GM19193 (cell line): ENCODE measurements around the gene CORIN.

Source experiments
- POLR2A ChIP-seq: IDR thresholded peaks from 4 replicates; pipeline ENCODE4 v1.6.1; 2011; ENCODE audit not compliant: insufficient read depth, insufficient read length; ENCODE audit errors: extremely low read depth

The CORIN gene

DNA sequence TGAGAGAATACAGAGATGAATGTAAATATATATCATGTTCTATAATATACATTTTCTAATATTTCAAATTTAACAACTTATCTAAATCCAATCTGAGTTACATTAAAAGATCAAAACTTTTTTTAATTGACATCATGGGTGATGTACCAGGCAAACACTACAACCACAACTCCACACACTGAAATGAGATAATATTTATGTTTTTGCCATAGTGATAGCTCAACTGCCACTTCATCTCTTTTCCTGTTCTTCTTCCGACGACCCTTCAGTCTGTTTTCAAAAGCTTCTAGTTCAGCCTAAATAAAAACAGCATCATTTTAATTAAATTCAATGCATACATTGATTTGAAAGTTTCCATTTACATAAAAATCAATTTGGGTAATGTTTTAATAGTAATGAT, 10.2 kb upstream of the CORIN start:
- no peak for TF ChIP-seq POLR2A

DNA sequence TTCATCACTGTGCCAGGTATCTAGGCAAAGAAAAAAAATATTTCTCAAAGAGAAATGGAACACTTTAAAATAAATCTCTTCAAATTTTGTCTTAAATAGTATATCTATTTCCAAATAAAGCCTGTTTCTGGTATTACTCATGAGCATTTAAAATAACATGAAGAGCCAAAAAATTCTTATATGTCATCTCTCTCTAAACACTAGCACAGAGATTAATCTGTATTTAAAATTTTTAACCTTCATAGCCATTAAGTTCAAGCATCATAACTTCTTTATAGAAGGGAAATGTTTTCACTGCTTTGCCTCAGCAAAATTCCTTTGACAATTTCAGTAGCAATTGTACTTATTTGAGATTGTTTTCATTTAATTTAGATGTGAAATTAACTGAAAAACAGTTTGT, 5.1 kb upstream of the CORIN start:
- TF ChIP-seq POLR2A, result no peak

DNA sequence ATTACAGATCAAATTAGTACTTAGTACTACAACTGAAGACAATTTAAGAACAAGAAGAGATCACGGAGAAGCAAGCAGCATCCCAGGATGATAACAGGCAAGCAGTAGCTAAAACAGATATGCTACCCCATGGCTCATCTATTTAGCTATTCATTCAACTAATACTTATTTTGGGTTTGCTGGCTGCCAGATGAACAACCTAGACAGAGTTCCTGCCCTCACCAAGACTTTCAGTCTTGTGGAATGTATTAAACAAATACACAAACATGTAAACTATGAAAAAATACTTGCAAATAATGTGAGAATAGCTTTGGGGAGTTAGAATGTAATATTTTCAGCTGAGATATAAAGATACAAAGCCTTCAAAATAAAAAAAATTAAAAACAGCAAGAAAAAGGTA, 2.4 kb upstream of the CORIN start:
- TF ChIP-seq POLR2A, result no peak

DNA sequence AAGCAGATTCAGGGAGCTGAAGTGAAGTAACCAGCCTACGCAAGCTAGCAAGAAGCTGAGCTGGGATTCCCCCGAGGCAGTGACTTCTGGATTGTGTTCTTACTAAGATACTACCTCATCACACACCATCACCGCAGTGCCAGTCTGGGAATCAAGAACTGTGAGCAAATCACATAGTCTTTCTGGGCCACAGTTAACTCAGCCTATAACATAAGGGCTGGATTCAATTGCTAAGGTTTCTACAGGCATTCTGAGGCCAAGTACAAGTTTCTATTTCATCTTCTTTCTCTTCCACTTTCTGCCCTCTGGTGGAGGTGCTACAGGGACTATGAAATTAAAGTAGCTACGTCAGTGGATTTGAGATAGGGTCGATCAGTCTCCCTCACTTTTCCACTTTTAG, 1.4 kb upstream of the CORIN start:
- TF ChIP-seq POLR2A, result no peak

DNA sequence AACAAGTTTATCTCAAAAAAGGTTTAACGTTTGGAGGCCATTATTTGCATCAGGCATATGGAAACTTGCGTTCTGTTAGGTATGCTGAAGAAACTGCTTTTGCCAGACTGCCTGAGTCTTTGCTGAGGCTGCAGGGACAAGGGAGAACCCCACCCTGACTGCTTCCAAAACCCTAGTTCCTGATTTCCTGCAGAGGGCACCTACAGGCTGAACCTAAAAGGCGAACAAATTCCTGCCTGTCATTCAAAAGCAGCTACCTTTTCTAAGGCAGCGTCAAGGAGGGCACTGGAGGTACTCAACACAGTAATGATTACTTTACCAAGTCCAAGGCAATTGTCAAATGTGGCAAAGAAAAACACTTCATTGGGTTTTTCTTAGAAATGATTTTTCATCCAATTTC, 578 bp upstream of the CORIN start:
- TF ChIP-seq POLR2A, result no peak

DNA sequence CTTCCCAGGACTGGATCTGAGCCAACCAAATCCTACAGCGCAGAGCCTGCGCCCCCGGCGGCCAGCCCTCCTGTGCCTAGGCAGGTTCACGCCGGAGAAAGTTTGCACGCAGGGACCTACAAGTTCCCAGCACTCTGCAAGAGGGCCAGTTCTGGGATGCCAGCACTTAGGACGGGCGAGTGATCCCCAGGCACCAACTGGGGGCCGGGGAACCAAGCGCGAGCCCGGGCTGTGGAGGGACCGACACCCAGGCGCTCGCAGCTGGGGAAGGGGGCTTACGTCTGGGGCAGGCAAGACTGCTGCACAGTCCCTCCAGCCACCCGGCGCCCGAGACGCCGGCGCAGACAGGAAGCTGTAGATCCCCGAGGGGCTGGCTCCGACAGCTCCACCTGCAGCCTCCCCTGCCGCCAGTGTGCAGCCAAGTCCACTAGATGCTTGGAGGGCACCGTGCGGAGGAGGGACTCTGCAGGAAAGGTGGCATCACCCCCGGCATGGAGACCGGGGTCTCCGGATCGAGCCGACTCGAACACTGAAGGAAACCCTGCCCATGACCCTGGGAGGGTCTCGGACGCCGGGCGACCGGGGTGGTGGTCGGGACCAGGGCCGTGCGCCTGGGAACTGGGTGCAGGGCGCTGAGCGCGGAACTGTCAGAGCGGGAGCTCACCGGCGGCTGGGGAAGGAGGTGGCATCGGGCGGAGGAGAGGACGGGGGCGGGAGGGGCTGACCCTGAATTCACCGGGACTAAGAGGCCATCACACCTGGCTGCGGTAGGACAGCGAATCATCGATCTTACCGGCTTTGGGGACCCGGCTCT, 566 bp downstream of the CORIN start:
- no peak for TF ChIP-seq POLR2A

DNA sequence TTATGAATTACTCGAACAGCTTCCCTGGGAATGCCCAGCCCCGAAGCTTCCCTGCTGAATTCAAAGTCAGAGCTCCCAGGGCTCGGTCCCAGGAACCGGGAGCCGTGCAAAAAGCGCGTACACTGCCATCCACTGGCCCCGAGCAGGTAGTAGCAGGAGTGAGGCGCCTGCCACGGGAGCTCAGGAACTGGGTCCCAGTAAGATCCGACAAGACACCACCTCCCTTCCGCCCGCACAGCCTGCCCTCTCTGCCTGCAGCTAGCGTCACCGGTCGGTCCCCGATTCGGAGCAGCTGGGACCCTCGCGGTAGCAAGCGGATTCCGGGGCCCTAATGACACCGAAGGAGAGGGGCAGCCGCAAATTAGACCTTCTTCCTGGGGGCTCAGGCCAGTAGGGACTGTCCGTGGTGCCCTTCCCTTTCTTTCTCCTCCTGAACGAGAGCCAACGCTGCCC, 1.2 kb downstream of the CORIN start:
- TF ChIP-seq POLR2A, result no peak

DNA sequence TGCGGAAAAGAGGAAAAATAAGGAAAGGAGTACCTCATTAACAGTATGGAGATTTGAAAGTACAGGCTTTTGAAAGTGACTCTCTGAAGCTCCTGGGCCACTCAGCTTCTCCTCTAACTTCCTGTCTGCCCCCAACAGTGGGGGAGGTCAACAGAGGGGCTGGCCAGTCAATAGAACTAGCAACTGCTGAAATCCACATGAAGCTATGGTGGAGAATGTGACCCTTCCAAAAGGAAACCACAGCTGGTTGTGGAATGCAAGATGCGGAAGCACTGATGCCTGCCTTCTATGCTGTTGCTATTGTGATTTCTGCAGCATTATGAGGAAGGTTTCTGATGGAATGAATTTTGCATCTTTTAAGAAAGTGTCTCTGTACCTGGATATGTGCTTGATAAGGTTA, 2.4 kb downstream of the CORIN start:
- no peak for TF ChIP-seq POLR2A

DNA sequence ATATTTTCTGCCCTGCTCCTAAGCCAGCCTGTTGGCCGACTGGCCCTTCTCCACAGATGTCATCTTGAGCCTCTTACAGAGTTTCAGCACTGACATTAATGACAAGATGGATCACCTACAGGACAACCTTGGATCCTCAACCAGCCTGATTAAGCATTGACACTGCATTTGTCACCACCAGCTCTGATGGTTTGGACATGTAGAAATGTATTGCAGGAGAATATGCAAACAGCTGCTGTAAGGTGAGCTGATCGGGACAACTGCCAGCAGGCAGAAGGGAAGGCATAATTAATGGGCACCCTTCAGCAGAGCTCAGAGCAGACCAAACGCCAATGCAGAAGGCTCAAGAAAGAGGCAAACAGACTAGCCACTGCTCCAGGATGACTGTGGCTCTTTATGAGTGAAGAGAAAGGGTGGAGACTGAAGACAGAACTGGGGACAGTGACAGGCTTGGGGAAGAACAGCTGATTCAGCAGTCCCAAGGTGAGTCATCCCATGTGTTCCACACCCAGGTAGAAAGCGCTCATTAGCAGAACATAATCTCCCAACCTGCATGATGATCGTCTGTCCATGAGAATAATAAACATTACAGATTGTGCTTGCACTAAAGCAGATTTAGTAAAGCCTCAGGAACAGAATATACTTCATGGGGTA, 6.7 kb downstream of the CORIN start:
- no peak for TF ChIP-seq POLR2A

DNA sequence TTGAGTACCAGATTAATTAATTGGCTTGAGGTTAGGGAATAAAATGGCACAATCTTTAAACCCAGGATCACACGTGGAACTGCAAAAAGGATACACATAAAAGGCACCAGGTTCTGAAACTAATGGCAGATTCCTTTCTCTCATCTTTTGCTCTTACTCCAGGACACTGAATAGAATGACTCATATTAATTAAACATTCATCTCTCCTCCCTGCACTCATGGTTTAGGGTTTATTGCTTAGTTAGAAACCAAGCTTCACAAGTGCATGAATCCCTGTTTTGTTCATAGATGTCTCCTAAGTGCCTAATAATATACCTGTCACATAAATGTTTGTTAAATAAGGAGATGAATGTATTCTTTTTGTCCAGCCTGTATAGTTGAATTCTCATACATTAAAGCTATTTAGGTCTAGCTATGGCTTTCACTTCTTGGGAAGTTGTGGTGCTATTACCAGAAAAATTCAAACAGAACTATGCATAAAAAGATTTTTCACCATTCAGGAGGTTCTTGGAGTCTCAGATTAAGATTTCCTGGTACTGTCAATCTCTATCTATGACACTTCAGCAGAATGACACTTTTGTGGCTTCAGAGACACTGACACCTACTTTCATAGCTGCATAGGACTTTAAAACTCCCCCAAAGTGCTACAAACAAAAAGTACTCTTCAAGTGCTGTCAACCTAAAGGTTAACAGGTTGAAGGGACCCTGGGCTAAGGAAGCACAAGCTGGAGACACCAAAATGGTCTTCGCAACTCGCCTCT, 7.4 kb downstream of the CORIN start:
- TF ChIP-seq POLR2A, result no peak

DNA sequence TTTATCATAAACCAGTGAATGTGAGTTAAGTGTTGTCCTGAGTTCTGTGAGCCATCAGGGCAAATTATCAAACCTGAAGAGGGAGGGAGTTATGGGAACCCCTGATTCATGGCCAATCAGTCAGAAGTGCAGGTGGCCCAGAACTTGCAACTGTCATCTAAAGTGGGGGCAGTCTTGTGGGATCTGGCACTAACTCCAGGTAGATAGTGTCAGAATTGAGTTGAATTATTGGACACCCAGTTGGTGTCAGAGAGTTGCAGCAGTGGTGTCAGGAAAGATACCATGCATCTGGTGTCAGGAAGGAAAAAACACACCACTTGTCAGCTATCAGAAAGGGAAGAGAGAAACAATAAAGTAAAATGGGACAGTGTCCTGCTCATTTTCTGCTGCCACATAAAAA, 8.4 kb downstream of the CORIN start:
- TF ChIP-seq POLR2A, result no peak

DNA sequence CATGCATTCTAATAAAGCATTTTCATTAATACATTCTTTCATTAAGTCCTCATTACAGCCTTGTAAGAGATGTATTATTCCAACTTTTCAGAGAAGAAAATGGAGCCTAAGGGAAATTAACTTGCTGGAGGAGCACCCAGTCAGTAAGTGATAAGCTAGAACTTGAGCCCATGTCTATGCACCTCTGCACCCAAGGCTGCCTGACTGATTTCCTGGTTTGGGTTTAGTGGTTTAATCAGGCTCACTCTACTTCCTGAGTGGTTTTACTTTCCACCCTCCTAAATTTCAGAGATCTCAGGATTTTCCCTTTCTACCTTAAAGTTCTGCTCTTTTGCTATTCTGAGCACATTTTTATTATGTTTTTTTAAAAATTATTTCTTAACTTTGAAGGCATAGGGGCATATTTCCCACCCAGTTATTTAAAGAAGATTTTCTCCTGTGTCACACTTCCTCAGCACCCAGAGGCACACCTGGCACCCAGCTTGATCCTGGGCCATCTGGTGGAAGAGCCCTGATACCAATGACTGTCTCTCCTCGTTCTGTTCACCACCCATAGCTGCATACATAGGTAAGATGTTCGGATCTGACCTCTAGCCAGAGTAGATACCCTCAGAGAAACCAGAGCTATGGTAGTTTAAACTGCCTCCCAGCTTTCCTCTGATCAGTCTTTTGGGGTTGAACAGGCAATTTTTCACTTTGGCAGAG, 10.4 kb downstream of the CORIN start:
- no peak for TF ChIP-seq POLR2A

DNA sequence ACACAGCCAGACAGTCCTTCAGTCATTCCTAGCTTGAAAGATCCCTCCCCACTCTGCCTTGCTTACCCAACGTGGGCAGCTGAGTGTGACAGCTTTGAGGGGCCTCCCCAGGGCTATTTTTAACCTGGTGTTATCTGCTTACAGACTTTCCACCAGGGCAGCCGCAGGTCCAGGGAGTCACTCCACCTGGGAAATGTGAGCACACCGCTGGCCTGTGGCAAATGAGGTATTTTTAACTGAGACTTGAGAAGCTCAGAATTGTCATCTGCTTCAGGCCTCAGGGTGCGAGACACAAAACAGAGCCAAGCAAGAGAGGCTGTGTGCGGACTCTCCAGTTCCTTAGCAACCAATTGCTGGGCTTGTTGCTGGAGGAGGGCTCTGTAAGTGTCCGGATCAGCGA, 13.0 kb downstream of the CORIN start:
- no peak for TF ChIP-seq POLR2A

DNA sequence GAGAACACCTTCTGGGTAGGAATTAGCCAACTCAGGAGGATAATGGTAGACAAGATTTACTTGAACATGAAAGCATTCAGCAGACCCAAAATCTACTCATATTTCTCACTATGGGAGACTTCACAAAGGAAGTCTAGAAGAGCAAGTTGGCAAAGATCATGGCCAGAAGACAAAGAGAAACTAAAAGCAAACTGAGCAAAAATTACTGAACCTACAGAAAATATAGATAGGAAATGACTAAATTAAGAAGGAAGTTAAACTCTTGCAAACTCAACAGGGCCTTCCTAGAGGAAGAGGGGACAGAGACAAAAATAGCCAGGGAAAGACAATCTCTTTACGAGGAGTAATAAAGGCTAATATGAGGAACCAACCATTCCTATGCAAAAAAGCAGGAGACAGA, 18.7 kb downstream of the CORIN start:
- no peak for TF ChIP-seq POLR2A

DNA sequence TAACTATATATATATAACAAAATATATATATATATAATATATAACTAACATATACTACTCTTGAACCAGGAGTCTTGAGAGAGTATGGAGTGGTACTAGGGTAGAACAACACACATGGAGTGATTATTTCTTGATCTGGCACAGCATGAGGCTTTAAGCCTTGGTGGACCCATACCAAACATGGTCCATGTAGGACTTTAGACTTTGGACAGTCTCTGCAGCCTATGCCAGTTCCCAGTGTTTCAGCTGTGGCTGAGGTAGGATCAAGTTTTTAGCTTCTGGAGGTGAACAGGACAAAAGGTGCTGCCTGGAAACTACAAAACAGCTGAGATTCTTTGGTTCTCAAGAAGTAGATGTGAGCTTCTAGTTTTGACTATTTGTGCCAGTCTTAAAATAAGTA, 20.6 kb downstream of the CORIN start:
- TF ChIP-seq POLR2A, result no peak
